AG20443 (cell line): Measurements from ENCODE around the gene MSI2.

ENCODE experiments used
- DNase-seq: peaks from one replicate; pipeline ENCODE4 v3.0.0; 2012; ENCODE audit warnings: low spot score, mixed read lengths

The MSI2 gene

GRCh38 chr17:57720386-57721035 lies 464.2 kb downstream of the MSI2 start:
- no peak for DNase-seq

- no peak for DNase-seq
These were observed 465.8 kb downstream of the MSI2 start for GRCh38 chr17:57721967-57722703.

- no peak for DNase-seq
These were observed 466.4 kb downstream of the MSI2 start for GRCh38 chr17:57722704-57723043.

GRCh38 chr17:57723427-57724025 lies 467.2 kb downstream of the MSI2 start:
- DNase-seq = no peak

GRCh38 chr17:57724026-57724728 lies 467.9 kb downstream of the MSI2 start:
- DNase-seq = no peak

GRCh38 chr17:57724729-57725125 lies 468.4 kb downstream of the MSI2 start:
- DNase-seq = no peak

GRCh38 chr17:57726213-57726790 lies 470.0 kb downstream of the MSI2 start:
- no peak for DNase-seq

- DNase-seq = no peak
These were observed 470.5 kb downstream of the MSI2 start for GRCh38 chr17:57726838-57727237.

GRCh38 chr17:57727630-57728175 lies 471.4 kb downstream of the MSI2 start:
- no peak for DNase-seq

GRCh38 chr17:57730026-57730701 lies 473.8 kb downstream of the MSI2 start:
- no peak for DNase-seq

- no peak for DNase-seq
These were observed 475.7 kb downstream of the MSI2 start for GRCh38 chr17:57732062-57732461.

- DNase-seq = no peak
These were observed 476.8 kb downstream of the MSI2 start for GRCh38 chr17:57733085-57733484.
